Fibroblast of pulmonary artery (primary cell): ENCODE results near the gene SAMD10.
"Not testable (repeated sequence)": the region's sequence is repeated elsewhere in the genome, so short reads cannot be mapped to it uniquely, and the experiment has no call there.

ENCODE experiments used
- DNase-seq: peaks from one replicate; pipeline ENCODE4 v3.0.0-alpha.2; 2010; ENCODE audit warnings: low read depth
- H3K4me3 ChIP-seq: replicated peaks from 2 replicates; pipeline ENCODE4 v1.5.1; 2011; ENCODE audit warnings: low read depth, mild to moderate bottlenecking, control low read depth, low read length, moderate library complexity
- TF ChIP-seq, protein P1 (sequence below): IDR thresholded peaks from 2 replicates; pipeline ENCODE4 v1.5.1; 2011; ENCODE audit warnings: mild to moderate bottlenecking, control low read depth, low read length, inconsistent platforms; ENCODE audit errors: missing control alignments

SAMD10 gene

GRCh38 chr20:63963348-63963741 is 16.1 kb downstream of the SAMD10 start:
- no peak overlapping the region for H3K4me3 ChIP-seq
- TF ChIP-seq, protein P1, sequence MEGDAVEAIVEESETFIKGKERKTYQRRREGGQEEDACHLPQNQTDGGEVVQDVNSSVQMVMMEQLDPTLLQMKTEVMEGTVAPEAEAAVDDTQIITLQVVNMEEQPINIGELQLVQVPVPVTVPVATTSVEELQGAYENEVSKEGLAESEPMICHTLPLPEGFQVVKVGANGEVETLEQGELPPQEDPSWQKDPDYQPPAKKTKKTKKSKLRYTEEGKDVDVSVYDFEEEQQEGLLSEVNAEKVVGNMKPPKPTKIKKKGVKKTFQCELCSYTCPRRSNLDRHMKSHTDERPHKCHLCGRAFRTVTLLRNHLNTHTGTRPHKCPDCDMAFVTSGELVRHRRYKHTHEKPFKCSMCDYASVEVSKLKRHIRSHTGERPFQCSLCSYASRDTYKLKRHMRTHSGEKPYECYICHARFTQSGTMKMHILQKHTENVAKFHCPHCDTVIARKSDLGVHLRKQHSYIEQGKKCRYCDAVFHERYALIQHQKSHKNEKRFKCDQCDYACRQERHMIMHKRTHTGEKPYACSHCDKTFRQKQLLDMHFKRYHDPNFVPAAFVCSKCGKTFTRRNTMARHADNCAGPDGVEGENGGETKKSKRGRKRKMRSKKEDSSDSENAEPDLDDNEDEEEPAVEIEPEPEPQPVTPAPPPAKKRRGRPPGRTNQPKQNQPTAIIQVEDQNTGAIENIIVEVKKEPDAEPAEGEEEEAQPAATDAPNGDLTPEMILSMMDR = no peak
- no peak for DNase-seq

GRCh38 chr20:63962426-63963347 is 16.8 kb downstream of the SAMD10 start:
- TF ChIP-seq, protein P1 = no peak
- H3K4me3 ChIP-seq = no peak overlapping the region
- no peak for DNase-seq

GRCh38 chr20:63961664-63962425 is 17.6 kb downstream of the SAMD10 start:
- TF ChIP-seq, protein P1 = no peak
- no peak overlapping the region for H3K4me3 ChIP-seq
- no peak for DNase-seq

- H3K4me3 ChIP-seq, DNase-seq: not testable (repeated sequence)
Observed at GRCh38 chr20:63960654-63961621, 18.5 kb downstream of the SAMD10 start.

- TF ChIP-seq, protein P1 = no peak
- no peak for DNase-seq
- no peak overlapping the region for H3K4me3 ChIP-seq
Observed at GRCh38 chr20:63959699-63960075, 19.8 kb downstream of the SAMD10 start.

DNA sequence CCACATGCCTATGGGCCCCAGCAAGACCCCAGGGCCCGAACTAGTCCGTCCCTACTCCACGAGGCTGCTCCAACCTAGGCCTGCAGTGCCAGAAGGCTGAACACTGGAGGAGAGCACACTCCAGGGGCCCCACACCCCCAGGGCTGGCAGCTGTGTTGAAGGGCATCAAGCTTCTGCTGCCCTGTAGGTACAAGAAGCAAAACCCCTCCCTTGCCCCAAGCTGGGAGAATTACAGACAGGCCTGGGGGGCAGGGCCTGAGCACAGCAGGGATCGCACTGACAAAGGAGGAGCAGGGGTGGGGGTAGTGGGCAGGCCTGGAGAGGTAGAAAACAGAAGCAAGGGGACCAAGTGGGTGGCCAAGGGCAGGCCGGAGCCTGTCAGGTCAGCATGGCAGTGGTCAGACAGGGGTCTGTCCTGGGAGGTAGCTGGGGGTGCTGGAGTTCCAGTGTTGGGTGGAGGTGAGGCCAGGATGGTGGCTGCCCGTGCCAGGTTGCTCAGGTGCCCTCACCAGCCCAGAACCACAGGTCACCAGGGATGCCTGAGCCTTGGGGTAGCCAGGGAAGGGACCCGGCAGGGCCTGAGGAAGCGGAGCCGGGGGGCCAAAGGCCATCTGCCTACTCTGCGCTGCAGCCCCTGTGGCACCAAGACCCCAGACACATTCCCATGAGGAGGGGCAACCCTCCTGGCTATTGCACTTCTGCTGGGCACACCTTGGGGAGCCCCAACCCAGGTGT is 20.3 kb downstream of the SAMD10 start:
- DNase-seq = no peak
- H3K4me3 ChIP-seq = no peak overlapping the region
- TF ChIP-seq, protein P1 = no peak
